ENCODE measurements around the gene PFKFB1. TPM values are rescaled to one million over a fixed set of nuclear protein-coding genes. Genes with fewer than 3 reads are reported as not detected.

Gene PFKFB1
- 0.21 TPM for total RNA-seq

DNA sequence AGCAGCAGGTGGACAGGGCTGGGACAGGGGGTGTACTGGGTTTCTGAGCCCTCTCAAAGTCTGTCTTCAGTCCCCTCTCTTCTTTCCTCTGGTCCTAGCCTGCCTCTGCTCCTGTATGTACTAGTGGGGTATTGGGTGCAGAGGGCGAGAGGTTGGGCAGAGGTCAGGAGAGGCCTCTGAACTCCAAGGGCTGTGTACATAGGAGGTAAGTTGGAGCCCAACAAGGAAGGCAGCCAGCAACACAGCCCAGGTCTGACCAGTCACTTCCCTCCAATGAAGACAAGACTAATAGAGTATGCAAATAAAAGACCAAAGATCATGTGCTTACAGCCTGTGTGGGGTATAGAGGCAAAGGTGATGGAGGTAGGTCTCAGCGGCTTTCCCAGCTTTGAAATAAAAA, at the start of gene PFKFB1:
TSS of gene PFKFB1 (minus strand) at position 90 of the 400 bp plus-strand sequence. CDS start 181 bp downstream, outside the sequence.
- no peak for DNase-seq

DNA sequence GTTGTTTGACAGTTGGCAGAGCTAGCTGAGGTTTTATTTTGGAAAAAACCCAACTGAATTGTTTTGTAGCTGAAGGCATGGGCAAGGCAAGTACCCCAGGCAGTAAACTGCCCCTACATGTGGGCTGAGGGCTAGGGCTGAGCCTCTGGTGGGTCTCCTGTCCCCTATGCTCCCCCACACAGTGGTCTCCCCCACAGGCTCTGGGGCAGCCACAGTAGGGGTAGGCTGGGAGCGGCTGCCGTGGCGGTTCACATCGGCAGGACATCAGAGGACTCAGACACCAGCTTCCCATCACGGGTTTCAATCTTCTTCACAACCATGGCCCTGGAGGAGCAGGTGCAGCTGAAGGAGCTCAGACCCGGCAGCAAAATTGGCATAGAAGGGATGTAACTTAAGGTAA, 47.5 kb upstream of the PFKFB1 start:
- no peak for DNase-seq

DNA sequence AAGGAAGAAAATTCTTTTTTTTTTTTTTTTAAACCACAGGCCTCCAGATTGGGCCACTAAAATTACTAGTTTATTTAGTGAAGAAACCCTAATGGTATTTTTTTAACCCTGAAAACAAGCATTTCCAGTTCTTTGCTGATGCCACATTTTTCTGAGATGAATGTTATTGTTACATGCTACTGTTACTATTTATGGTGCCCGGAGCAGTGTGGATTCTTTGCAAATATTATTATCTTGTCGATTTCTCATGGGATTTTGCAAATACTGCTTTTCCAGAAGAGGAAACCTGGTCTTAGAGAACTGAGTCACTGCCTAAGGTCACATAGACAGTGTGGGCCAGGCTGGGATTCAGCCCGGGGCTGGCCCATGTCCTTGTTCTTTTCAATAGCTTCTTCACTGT, 45.5 kb upstream of the PFKFB1 start:
- no peak for DNase-seq

DNA sequence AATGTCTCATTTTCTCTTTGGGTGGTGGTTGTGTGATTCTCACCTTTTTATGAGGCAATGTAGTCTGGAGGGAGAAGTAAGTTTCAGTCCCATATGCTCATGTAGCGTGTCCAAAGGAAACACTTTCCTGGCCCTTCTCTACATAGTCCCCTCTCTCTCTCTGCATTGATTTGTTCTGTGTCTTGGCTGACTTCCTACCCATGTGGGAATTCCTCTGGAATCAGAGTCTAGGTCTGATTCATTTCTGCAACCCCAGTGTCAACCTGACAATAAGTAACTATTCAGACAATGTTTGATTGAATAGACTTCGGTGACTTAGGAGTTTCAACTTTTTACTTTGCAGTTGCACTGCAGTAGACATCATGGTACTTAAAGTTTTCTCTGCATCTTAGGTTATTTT, 39.4 kb upstream of the PFKFB1 start:
- no peak for DNase-seq

DNA sequence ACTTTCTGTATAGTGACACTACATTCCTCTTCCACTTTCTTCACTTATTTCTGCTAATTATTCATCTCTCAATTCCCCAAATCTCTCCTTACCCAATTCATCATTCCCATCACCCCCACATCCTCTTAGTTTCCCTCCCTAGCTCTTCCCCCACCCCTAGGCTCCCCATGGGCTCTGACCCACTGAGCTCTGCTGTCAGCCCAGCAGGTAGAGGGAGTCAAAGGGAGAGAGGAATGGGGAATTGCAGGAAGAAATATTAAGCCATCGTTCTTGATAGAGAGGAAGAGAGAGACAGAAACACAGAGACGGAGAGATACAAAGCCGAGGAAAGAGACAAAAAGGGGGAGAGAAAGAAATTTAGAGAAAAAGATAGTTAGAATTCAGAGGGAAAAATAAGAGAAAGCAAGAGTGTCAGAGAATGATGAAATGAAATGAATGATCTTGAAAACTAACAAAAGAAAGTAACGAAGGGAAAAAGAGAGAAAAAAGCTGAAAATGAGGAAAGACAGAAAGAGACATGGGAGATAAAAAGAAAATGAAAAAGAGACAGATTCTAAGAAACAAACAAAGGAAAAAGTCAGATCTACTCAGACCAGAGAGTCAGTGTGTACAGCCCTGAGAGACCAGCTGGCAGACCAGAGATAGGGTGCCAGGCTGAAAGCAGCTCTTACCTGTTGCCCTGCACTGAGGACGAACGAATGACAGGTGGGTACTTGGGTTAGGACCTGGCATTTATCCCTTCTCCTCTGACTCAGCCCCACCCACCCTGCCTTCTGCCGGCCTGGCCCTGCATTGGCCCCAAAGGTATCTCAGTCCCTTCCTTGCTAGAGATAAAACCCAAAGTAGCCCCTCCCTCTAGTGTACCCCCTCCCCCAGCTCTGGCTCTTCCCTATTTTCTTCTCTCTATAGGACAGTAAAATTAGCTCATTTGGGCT, 36.5 kb upstream of the PFKFB1 start, which contains the start of gene ALAS2:
TSS of gene ALAS2 (minus strand) at position 707 of the 935 bp plus-strand sequence. CDS start 4,977 bp downstream, outside the sequence.
- DNase-seq, result no peak

DNA sequence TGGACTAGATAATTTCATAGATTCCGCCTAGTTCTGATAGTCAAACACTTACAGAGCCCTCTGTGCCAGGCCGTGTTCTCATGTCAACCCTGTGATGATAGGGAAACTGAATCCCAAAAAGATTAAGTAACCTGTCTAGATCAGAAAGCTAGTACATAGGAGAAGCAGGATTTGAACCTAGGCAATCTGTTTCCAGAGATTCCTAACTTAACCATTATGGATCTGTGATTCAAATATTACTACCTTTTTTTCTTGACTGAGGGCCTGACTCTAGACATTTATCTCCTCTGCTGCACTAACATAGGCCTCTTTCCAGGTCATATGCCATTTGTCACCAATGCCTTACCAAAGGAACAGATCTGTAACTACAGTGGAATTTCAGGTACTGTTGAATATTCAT, 35.3 kb upstream of the PFKFB1 start:
- no peak for DNase-seq

DNA sequence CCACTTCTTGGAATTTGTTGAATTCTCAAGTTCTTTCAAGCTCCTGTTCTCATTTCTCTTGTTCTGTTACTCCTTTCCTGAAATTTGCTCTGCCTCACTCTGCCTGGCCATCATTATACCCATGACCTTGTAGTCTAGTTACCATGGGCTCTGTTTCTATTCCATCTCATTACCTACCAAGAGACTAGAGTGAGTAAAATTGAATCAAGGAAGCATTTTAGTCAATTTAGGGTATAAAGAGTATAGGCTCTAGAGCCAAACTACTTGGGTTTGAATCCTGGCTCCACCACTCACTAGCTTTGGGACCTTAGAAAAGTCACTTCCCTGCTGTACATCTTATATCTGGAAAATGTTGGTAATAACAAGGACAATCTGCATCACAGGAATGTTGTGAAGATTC, 34.6 kb upstream of the PFKFB1 start:
- DNase-seq, result no peak

DNA sequence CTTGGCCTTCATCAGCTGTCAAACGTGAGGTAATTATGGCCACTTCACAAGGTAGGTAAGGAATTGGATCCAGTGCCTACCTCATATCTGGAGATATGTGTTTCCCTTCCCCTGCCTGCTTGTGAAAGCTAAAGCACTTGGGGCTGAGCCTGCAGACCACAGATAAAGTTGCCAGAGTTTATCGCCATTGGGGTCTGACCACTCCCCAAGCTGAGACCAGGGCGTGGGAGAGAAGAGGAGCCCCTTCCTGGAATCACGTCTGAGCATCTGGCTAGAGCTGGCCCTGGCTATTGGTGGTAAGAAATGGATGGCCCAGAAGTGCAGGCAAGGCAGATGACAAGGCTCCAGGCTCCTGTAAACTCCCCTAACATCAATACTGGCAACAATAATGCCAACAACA, 34.1 kb upstream of the PFKFB1 start:
- no peak for DNase-seq

DNA sequence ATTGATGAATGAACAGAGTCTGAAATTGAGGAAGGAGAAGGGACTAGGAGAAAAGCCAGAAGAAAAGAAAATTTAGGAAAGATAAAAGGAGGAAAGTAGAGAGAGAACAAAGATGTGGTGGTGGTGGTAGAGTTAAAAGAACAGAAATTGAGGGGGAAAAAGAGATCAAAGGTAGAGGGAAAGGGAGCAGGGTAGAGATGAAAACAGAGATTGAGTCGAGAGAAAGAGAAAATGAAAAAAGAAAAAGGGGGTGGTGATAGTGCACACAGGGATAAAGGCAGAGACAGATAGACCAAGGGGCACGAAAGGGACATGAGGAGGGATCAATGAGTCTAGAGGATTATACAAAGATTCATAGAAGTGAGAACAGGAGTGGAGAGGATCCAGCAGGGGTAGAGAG, 32.9 kb upstream of the PFKFB1 start:
- DNase-seq, result no peak

DNA sequence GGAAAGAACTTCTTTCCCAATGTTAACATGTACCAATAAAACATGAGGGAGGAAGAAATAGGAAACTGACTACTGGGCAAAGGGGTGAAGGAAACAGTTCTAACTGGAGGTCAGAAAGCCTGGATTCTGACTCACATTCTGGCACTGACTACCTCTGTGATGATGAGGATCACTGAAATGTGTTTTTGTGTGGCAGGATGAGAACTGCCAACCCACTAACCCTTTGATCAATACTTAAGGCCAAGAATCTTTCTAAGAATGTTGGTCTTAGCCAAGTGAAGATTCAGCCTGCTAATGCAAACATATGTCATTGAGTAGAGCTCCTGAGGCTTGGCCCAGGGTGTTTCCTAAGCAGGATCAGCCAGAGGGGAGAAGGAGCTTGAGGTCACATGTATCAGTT, 32.2 kb upstream of the PFKFB1 start:
- no peak for DNase-seq

DNA sequence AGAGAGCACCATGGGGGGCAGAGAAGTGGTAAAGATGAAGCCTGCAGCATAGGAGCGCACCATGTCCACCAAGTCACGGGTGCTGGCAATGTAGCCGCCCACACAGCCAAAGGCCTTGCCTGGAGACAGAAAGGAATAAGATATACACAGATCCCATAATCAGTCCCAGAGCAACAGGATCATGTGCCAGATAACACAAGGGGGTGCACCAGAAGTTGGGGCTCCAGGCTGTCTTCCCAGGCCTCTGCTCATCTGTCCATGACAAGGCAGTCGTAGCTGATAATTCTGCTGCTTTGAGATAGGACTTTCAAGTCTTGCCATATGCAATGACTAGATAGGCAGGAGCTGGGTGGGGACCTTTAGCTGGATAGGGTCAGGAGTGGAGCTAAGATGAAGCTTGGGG, 20.9 kb upstream of the PFKFB1 start:
- DNase-seq, result no peak

DNA sequence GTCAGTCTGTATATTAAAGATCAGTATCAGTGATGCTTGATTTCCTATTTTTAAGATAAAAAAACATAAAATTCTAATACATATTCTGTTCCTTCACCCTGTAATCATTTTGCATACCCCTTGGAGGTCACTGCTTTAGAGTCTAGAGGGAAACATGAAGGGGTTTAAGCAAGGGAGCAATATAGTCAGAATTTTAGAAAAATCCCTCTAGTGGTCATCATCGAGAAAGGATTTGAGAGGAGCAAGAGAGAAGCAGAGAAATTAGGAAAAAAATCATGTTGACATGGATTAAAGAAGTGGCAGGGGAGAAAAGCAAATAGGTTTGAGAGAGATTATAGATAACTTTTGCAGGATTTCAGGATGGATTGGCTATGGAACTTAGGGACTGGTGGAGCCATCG, 17.3 kb upstream of the PFKFB1 start:
- no peak for DNase-seq

DNA sequence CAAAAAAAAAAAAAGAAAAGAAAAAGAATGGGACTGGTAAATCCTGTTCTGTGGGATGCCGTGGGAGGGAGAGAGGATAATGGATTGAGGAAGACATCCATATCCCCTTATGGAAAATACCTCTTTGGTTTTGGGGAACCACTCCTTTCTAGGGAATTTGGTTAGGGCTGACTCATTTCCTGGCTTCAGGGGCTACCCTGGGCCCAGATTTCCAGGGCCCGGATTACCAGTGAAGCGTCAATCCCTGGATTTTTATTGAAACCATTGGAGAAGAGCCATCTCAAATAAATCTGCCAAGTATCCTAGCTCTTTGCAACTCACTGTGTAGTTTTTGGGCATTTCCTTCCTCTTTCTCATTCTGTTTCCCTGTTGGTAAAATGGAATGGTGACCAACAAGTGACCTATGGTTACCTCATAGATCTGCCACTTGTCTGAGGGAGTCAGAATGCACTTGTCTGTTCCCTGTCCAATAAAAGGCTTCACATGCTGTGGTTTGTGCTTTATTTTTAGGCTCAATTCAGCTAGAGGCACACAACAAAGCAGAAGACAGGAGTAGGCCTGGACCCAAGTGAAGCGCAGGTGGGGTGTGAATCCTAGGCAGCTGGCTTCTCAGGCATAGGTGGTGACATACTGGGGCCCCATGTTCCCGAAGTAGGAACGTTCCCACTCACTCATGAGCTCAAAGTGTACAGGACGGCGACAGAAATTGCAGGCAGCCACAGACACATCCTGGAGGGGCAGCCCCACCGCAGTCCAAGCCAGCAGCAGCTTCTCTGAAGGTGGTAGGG, 14.8 kb upstream of the PFKFB1 start:
- DNase-seq, result peak; percentile 45

DNA sequence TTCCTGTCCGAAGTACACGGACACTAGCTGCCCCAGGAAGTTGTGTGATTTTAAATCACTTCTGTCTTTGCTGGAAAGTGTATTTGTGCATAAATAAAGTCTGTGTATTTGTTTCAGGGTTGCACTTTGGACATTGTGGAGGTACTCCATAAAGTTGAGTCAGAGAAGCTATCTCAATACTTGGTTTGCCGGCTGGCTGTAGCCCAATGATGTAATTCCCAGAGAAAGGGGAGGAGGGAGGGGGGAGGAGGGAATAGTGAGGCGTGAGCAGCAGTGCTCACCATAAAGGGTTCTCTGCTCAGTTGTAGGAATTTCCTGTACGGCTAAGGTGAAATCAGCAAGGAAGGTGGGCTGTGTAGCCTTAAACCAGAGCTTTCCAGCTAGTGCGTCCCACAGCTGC, 13.7 kb upstream of the PFKFB1 start:
- DNase-seq, result no peak

DNA sequence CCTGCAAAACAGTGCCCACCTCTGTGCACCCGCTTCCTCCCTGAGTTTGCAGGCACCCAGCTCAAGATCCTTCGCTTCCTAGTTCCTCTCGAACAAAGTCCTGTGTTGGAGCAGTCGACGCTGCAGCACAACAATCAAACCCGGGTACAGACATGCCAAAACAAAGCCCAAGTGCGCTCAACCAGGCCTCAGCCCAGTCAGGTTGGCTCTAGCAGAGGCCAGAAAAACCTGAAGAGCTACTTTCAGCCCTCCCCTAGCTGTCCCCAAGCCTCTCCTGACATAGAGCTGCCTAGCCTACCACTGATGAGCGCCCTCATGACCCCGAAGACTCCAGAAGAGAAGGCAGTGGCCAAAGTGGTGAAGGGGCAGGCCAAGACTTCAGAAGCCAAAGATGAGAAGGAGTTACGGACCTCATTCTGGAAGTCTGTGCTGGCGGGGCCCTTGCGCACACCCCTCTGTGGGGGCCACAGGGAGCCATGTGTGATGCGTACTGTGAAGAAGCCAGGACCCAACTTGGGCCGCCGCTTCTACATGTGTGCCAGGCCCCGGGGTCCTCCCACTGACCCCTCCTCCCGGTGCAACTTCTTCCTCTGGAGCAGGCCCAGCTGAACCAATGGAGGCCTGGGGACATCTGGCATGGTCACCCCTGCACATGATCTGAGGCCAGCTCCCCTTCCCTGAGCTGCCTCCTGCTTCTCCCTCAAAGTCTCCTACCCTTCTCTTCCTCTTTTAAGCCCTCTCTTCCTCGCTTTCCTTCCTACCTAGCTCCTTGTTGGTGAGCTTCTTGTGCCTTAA, 13.0 kb upstream of the PFKFB1 start:
- DNase-seq, result no peak

DNA sequence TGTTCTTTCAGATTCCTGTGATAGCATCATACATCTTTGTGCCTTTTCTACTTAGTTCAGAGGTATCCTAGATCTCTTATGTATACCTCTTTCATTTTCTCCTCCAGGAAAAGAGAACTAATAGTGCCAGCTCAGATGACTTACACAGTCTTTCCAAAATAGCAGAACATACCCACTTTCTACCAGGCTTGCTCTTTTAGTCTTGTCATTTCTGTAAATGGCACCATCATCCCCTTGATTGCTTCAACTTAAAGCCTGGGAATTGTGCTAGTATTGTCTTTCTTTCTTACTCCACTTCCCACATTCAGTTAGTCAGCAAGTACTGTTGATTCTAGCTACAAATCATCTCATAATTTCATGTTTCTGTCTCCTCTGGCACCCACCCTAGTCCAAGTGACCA, 11.3 kb upstream of the PFKFB1 start:
- no peak for DNase-seq

DNA sequence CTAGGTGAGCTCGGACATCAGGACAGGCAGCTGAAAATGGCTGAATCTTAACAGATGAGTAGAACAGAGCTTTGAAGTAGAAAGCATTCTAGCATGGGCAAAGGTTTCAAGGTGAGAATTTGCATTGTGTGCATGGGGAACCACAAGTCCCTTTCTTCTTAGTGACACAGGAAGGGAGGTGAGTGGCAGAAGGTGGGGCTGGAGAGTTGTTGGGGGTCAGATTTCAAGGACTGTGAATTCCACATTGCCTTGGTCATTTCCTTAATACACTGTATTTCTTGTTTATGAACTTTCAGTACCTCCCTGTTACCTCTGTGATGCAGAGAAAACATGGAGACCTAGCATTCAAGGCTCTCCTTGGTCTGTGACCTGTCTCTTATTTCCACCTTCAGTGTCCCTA, 10.2 kb upstream of the PFKFB1 start:
- DNase-seq, result no peak

DNA sequence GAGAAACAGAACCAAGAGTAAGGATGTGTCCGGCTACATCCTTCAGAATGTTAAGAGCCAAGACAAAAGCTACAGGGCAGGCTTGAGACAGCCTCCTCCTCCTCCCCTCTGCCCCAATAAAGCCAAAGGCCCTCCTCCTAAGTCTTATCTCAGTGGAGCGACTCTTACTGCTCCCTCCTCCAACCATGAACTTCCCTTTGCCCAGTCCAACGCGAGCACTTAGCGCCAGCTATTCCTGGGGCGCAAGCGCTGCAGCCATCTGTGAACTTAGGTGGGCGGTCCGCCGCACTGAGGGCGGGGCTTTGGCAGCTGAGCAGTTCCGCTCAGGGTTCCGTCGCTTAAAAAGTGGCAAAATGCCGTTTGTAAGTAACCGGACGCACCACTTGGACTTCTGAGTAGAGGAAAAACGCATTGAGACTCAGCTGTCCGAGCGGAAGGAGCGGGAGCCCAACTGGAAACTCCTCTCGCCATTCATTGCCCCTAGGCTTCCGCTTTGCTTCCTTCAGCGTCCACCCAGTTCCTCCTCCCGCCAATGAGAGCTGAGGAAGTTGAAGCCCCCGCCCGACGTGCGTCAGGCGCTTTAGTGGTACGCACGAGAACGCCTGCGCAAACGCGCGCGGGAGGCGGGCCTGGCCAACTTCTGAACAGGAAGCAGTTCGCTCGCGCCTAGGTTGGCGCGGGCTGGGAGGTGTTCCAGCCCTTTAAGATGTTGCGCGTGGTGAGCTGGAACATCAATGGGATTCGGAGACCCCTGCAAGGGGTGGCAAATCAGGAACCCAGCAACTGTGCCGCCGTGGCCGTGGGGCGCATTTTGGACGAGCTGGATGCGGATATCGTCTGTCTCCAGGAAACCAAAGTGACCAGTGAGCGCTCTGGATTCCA, 6.0 kb upstream of the PFKFB1 start, which contains the start of gene APEX2:
TSS of gene APEX2 (plus strand) at position 647 of the 882 bp plus-strand sequence. CDS start at position 707, 60 bp downstream.
- peak; percentile 95 for DNase-seq

DNA sequence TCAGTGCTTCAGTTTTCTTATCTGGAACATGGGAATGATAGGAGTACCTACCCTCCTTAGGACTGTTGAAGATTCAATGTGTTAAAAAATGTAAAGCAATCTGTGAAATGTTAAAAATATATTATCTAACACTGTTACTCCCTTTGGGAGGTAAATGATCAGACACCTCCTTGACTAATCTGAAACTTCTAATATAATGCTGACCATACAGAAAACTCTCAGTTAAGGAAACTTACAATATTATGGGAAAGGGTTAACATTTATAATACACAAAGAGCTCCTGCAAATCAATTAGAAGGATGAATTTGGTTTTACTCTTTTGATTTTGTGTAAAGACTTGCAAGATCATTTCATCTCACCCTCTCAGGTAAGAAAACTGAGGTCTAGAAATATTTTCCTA, 1.6 kb upstream of the PFKFB1 start:
- DNase-seq, result no peak

DNA sequence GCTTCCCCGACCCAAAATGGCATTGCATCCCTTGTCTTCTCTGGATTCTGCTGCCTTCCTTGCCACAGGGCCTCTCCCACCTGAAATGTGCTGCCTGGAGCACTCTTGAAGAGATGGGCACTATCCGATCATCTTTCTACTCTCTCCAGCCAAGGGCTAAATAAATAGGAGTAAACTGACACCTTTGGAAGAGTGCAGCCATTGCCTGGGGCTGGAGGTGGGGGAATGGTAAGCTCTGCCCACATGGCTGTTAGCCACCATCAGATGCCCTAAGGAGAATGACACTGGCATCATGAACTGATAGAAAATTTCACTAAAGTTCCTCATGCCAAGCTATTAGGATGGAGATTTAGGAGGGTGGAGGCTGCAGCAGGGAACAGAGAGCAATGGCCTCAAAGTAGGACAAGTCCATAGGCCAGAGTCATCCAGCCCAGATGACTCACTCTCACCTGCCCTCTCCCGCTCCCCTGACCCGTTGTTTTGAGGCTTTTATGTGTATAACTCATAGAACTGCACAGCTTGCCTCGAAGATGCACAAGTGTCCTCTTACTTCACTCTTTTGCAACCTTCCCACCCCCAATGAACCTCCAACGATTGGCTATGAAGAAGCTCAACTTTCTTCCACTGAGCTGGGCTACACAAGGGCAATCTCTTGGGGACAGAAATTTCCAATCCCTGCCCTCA, 822 bp upstream of the PFKFB1 start:
- no peak for DNase-seq

Measured in tongue (tissue), 2 donors.